Left ventricle myocardium inferior (tissue), 1 donor: ENCODE measurements around the gene SCD5. TPM values are rescaled to one million over a fixed set of nuclear protein-coding genes. Genes with fewer than 3 reads are reported as not detected.

ENCODE experiments used
- DNase-seq: peaks from one replicate; pipeline ENCODE4 v3.0.0-alpha.2; 2020
- H3K27ac ChIP-seq: fragments of 200-600 bp; replicated peaks from 2 replicates; pipeline ENCODE4 v1.8.0; 2021
- H3K27me3 ChIP-seq: fragments of 200-600 bp; 2 replicates; pipeline ENCODE4 v1.8.0; 2021; ENCODE audit warnings: low read depth
- H3K36me3 ChIP-seq: fragments of 200-600 bp; 2 replicates; pipeline ENCODE4 v1.8.0; 2021
- H3K4me1 ChIP-seq: fragments of 200-600 bp; 2 replicates; pipeline ENCODE4 v1.8.0; 2021
- H3K4me3 ChIP-seq: fragments of 200-600 bp; 2 replicates; pipeline ENCODE4 v1.8.0; 2021; ENCODE audit warnings: mild to moderate bottlenecking, moderate library complexity
- H3K9me3 ChIP-seq: fragments of 200-600 bp; replicated peaks from 2 replicates; pipeline ENCODE4 v1.8.0; 2021
- intact Hi-C: fragments of 100-400 bp; cut with micrococcal nuclease; formaldehyde crosslinking; loops from one replicate; pipeline ENCODE4 v1.11.0; 2022
- total RNA-seq: library from RNA; stranded (reverse); fragmentation: NEBNext Ultra II Directional; extraction: Animal tissue kit (Norgen Biotek cat#: 25700); gene quantifications from one replicate; pipeline ENCODE4 v1.2.1, GENCODE V29; 2021
- TF ChIP-seq, protein P1 (sequence below): fragments of 200-600 bp; IDR thresholded peaks from 2 replicates; pipeline ENCODE4 v1.8.0; 2021; ENCODE audit warnings: antibody characterized with exemption, mild to moderate bottlenecking, borderline replicate concordance
- donor health status: DM: no; HTN: yes; CAD: no; lungs with severe emphysema.

SCD5 gene
- total RNA-seq, 1 donor from 2014 or later, result 4.5 TPM

DNA sequence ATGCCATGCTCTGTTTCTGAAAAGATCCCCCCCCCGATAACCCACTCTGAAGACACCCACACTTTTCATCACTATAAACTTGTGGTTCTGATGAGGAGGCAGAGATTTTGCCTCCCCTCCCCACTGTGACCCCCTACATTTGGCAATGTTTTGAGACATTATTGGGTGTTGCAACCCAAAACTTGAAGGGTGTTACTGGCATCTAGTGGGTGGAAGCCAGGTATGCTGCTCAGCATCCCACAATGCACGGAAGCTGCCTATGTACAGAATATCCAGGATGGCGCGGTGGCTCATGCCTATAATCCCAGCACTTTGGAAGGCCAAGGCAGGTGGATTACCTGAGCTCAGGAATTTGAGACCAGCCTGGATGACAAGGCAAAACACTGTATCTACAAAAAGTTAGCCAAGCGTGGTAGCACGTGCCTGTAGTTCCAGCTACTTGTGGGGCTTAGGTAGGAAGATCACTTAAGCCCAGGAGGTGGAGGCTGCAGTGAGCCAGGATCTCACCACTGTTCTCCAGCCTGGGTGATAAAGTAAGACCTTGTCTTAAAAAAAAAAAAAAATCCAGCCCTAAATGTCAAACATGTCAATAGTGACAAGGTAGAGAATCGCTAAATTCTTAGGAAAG is 87.3 kb downstream of the SCD5 start:
- intact Hi-C loops, result no loop called here
- H3K36me3 ChIP-seq, result no peaks in the 10 kb centered on the region
- TF ChIP-seq, protein P1, sequence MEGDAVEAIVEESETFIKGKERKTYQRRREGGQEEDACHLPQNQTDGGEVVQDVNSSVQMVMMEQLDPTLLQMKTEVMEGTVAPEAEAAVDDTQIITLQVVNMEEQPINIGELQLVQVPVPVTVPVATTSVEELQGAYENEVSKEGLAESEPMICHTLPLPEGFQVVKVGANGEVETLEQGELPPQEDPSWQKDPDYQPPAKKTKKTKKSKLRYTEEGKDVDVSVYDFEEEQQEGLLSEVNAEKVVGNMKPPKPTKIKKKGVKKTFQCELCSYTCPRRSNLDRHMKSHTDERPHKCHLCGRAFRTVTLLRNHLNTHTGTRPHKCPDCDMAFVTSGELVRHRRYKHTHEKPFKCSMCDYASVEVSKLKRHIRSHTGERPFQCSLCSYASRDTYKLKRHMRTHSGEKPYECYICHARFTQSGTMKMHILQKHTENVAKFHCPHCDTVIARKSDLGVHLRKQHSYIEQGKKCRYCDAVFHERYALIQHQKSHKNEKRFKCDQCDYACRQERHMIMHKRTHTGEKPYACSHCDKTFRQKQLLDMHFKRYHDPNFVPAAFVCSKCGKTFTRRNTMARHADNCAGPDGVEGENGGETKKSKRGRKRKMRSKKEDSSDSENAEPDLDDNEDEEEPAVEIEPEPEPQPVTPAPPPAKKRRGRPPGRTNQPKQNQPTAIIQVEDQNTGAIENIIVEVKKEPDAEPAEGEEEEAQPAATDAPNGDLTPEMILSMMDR, result no peak

DNA sequence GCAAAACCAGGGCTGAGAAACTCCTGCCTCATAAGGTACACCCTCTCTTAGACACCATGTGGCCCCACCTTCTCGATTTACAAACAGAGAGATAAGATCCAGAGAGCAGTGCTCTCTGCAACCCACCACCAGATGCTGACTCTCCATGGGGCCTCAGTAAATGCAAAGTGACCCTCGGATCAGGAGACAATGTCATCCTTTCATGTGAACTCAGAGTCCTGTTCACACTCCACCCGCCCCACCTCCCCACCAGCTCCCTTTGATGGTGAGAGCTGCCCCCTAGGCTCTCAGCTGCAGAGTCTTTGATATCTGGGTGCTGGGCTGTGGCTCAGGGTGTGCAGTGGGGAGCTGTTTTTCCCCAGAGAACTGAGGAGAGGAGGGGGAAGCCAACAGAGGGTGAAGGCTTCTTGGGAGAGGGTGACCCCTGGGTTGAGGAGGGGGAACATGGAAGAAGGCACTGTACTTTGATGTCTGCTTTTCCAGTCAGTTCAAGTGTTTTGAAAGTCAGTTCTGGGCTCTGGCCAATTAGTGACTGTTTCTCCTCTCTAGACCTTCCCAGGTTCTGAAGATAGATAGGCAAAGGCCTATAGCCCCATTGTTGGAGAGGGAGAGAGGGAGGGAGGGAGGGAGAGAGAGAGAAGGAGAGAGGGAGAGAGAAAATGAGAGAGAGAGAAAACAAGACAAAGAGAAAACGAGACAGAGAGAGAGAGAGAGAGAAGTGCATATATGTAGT is 88.2 kb downstream of the SCD5 start:
- no peaks in the 10 kb centered on the region for H3K36me3 ChIP-seq
- no peak overlapping the region for H3K4me3 ChIP-seq
- H3K4me1 ChIP-seq, result peaks cover 8% of the 10 kb centered on the region
- TF ChIP-seq, protein P1, result no peak
- H3K27me3 ChIP-seq, result no peaks in the 10 kb centered on the region
- intact Hi-C loops, result no loop called here
- DNase-seq, result no peak
- no peak overlapping the region for H3K27ac ChIP-seq
- H3K9me3 ChIP-seq, result no peaks in the 10 kb centered on the region

More for the DNA sequence above, 87.3 kb downstream of the SCD5 start:
- no peaks in the 10 kb centered on the region for H3K9me3 ChIP-seq
- H3K4me1 ChIP-seq, result peaks cover 13% of the 10 kb centered on the region
- no peak overlapping the region for H3K27ac ChIP-seq
- no peak for DNase-seq
- no peaks in the 10 kb centered on the region for H3K27me3 ChIP-seq
- H3K4me3 ChIP-seq, result no peak overlapping the region

DNA sequence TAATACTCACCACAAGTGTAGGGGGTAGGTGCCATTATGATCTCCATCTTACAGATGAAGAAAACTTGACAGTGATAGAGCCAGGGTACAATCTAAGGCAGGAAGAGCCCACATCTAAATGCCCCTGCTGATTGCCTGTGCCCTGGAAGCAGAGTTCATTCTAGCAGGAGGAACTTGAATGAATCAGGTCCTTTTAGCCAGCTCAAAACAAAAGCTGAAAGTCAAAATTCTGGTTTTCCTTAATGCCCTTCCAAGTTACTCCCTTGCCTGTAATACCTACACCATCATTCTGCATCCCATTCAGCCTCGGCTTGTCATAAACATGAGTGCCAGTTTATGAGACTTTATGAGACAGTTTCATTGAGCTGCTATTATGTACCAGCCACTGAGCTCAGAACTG is 89.6 kb downstream of the SCD5 start:
- no peak for DNase-seq
- no peaks in the 10 kb centered on the region for H3K36me3 ChIP-seq
- H3K9me3 ChIP-seq, result no peaks in the 10 kb centered on the region
- H3K4me3 ChIP-seq, result no peak overlapping the region
- H3K4me1 ChIP-seq, result peaks cover 5% of the 10 kb centered on the region
- TF ChIP-seq, protein P1, result no peak
- no peaks in the 10 kb centered on the region for H3K27me3 ChIP-seq
- H3K27ac ChIP-seq, result no peak overlapping the region
- intact Hi-C loops, result no loop called here

DNA sequence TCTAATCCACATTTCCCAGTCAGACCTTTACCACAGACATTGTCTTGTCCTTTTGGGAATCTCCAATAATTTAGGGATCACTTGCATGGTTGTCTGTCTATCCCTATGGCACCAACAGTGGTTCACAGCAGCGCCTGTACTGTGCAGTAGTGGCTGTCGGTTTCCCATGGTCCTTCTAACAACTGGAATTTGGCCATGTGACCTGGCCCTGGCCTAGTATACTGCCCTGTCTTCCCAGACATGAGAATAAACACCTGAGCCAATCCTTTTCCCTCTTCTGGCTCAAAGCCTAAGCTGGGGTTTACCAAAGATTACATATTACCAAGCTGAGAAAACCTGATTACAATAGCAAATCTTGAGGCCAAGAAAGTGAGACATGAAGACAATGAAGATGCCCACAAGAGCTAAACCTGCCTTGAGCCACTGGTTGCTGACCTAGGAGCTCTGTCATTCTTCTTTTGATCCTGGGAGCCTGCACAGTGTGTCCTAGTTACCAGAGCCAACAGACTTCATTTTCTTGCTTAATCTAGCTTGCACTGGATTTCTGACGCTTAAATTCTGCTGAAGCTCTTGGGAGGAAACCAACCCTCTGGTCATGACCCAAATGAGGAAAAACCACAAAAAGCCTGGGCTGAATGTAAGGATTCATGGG is 92.1 kb downstream of the SCD5 start:
- Histone ChIP-seq H3K9me3 (no peaks in the 10 kb centered on the region), H3K4me3 (no peak overlapping the region), H3K4me1 (peaks cover 5% of the 10 kb centered on the region), H3K36me3 (no peaks in the 10 kb centered on the region), H3K27me3 (no peaks in the 10 kb centered on the region), H3K27ac (peak overlapping the region; percentile 33)
- intact Hi-C loops, result no loop called here
- DNase-seq, result no peak
- TF ChIP-seq, protein P1, result no peak

DNA sequence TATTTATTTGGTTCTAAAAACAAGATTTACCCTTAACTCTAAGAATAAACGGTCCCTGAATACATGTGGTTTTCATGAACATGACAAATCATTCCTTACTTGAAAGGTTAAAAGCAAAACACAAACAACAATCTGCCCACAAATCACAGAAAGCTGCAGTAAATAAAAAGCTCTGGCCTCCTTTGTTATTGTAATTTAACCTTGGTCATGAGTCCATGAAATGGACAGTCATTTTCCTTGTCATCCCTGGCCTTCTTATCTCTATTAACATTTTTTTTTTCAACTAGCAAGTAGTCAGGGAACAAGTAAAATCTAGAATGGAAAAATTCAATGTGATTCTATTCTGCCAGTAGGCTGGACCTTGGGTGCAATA is 92.7 kb downstream of the SCD5 start:
- intact Hi-C loops, result no loop called here
- H3K4me1 ChIP-seq, result peaks cover 5% of the 10 kb centered on the region
- no peaks in the 10 kb centered on the region for H3K27me3 ChIP-seq
- H3K27ac ChIP-seq, result peak overlapping the region; percentile 33
- no peaks in the 10 kb centered on the region for H3K36me3 ChIP-seq
- DNase-seq, result no peak
- no peak overlapping the region for H3K4me3 ChIP-seq
- TF ChIP-seq, protein P1, result no peak
- no peaks in the 10 kb centered on the region for H3K9me3 ChIP-seq
